Measurements from ENCODE around the gene RAB4B. TPM values are rescaled to one million over a fixed set of nuclear protein-coding genes. Genes with fewer than 3 reads are reported as not detected.
"Not testable (repeated sequence)": the region's sequence is repeated elsewhere in the genome, so short reads cannot be mapped to it uniquely, and the experiment has no call there.

The RAB4B gene
- 10 to 100 TPM; 11.2 to 13.7 (median 12.0) TPM for polyA plus RNA-seq (ENCODE audit: insufficient read length in 4 of 4)

- peak; percentile 96 to 99 (median 99) for DNase-seq (ENCODE audit: low read depth in 4 of 4, low spot score in 2 of 4)
Observed at GRCh38 chr19:40777937-40778705, at the start of gene RAB4B. TSS of gene RAB4B (plus strand) at chr19:40778247. CDS start at chr19:40778376, 129 bp downstream.

GRCh38 chr19:40730065-40730464 is 48.0 kb upstream of the RAB4B start:
- not testable (repeated sequence) for DNase-seq (ENCODE audit: low read depth in 4 of 4, low spot score in 2 of 4)

- DNase-seq (ENCODE audit: low read depth in 4 of 4, low spot score in 2 of 4) = not testable (repeated sequence)
Observed at GRCh38 chr19:40732304-40732703, 45.7 kb upstream of the RAB4B start.

GRCh38 chr19:40733149-40733548 is 44.9 kb upstream of the RAB4B start:
- no peak for DNase-seq (ENCODE audit: low read depth in 4 of 4, low spot score in 2 of 4)

- no peak for DNase-seq (ENCODE audit: low read depth in 4 of 4, low spot score in 2 of 4)
Observed at GRCh38 chr19:40735013-40735771, 42.9 kb upstream of the RAB4B start.

- DNase-seq (ENCODE audit: low read depth in 4 of 4, low spot score in 2 of 4) = no peak
Observed at GRCh38 chr19:40736661-40737060, 41.4 kb upstream of the RAB4B start.

- no peak for DNase-seq (ENCODE audit: low read depth in 4 of 4, low spot score in 2 of 4)
Observed at GRCh38 chr19:40737102-40737644, 40.9 kb upstream of the RAB4B start.

GRCh38 chr19:40739030-40739839 is 38.8 kb upstream of the RAB4B start:
- no peak for DNase-seq (ENCODE audit: low read depth in 4 of 4, low spot score in 2 of 4)

- DNase-seq (ENCODE audit: low read depth in 4 of 4, low spot score in 2 of 4) = no peak
Observed at GRCh38 chr19:40739871-40740703, 38.0 kb upstream of the RAB4B start.

GRCh38 chr19:40740747-40741146 is 37.3 kb upstream of the RAB4B start:
- no peak for DNase-seq (ENCODE audit: low read depth in 4 of 4, low spot score in 2 of 4)

- no peak for DNase-seq (ENCODE audit: low read depth in 4 of 4, low spot score in 2 of 4)
Observed at GRCh38 chr19:40741527-40742390, 36.3 kb upstream of the RAB4B start.

GRCh38 chr19:40742477-40742876 is 35.6 kb upstream of the RAB4B start:
- DNase-seq (ENCODE audit: low read depth in 4 of 4, low spot score in 2 of 4) = no peak

GRCh38 chr19:40742886-40743285 is 35.2 kb upstream of the RAB4B start:
- DNase-seq (ENCODE audit: low read depth in 4 of 4, low spot score in 2 of 4) = no peak

GRCh38 chr19:40743926-40744325 is 34.1 kb upstream of the RAB4B start:
- no peak for DNase-seq (ENCODE audit: low read depth in 4 of 4, low spot score in 2 of 4)

GRCh38 chr19:40744554-40745401 is 33.3 kb upstream of the RAB4B start:
- DNase-seq (ENCODE audit: low read depth in 4 of 4, low spot score in 2 of 4) = no peak

GRCh38 chr19:40745402-40745780 is 32.7 kb upstream of the RAB4B start:
- DNase-seq (ENCODE audit: low read depth in 4 of 4, low spot score in 2 of 4) = no peak

- DNase-seq (ENCODE audit: low read depth in 4 of 4, low spot score in 2 of 4) = no peak
Observed at GRCh38 chr19:40747536-40747935, 30.5 kb upstream of the RAB4B start.
